Caco-2 (cell line): Measurements from ENCODE around the gene SS18. TPM values are rescaled to one million over a fixed set of nuclear protein-coding genes. Genes with fewer than 3 reads are reported as not detected.

Experiments
- Bru-seq: library from RNA; stranded (reverse); fragments of 400-500 nt; gene quantifications from one replicate; lab custom pipeline; 2021; lab: Mats Ljungman, UMichigan
- BruChase-seq, 2 experiments: library from RNA; stranded (reverse); fragments of 400-500 nt; gene quantifications; one replicate each; lab custom pipeline; 2021; lab: Mats Ljungman, UMichigan
- BruUV-seq: library from RNA; stranded (reverse); fragments of 400-500 nt; replicated peaks from 2 replicates; lab custom pipeline; 2021; lab: Mats Ljungman, UMichigan
- CTCF ChIA-PET: fragments of 300-600 bp; sonication (Branson Sonifier 250); formaldehyde crosslinking; loops from one replicate; lab custom pipeline; 2022; ENCODE audit warnings: antibody characterized with exemption; lab: Charles Lee
- POLR2A ChIA-PET: fragments of 300-600 bp; sonication (Branson Sonifier 250); formaldehyde crosslinking; loops from one replicate; lab custom pipeline; 2022; ENCODE audit warnings: antibody characterized with exemption; lab: Charles Lee
- DNase-seq, 2 experiments: peaks; one replicate each; pipeline versions ENCODE4 v3.0.0 to v3.0.0-alpha.2; 2020 to 2022
- H3K27me3 ChIP-seq: replicated peaks from 2 replicates; pipeline ENCODE4 v1.6.0; 2011; ENCODE audit warnings: low read length; ENCODE audit not compliant: control insufficient read depth, insufficient read depth
- H3K36me3 ChIP-seq: 2 replicates; pipeline ENCODE4 v1.5.1; 2011; ENCODE audit warnings: low read length; ENCODE audit not compliant: control insufficient read depth, insufficient read depth
- H3K4me1 ChIP-seq: fragments of 250-450 bp; sonication (Bioruptor Pico); 2 replicates; pipeline ENCODE4 v1.5.1; 2020; ENCODE audit warnings: mild to moderate bottlenecking
- H3K4me3 ChIP-seq: 2 replicates; pipeline ENCODE4 v1.5.1; 2011; ENCODE audit warnings: low read depth, mild to moderate bottlenecking, control low read depth, low read length
- H3K9me3 ChIP-seq: fragments of 250-450 bp; sonication (Bioruptor Pico); 2 replicates; pipeline ENCODE4 v1.5.1; 2020; ENCODE audit warnings: mild to moderate bottlenecking, moderate library complexity
- H3K27ac Mint-ChIP-seq: one replicate; pipeline ENCODE4 v1.8.0; 2022; ENCODE audit warnings: mixed read lengths; ENCODE audit not compliant: unreplicated experiment
- H3K27me3 Mint-ChIP-seq: one replicate; pipeline ENCODE4 v1.8.0; 2022; ENCODE audit warnings: mixed read lengths; ENCODE audit not compliant: insufficient read depth, unreplicated experiment
- H3K36me3 Mint-ChIP-seq: one replicate; pipeline ENCODE4 v1.8.0; 2022; ENCODE audit warnings: mild to moderate bottlenecking, mixed read lengths; ENCODE audit not compliant: insufficient read depth, unreplicated experiment
- H3K4me1 Mint-ChIP-seq: one replicate; pipeline ENCODE4 v1.8.0; 2022; ENCODE audit warnings: low read depth, mixed read lengths; ENCODE audit not compliant: unreplicated experiment
- H3K4me3 Mint-ChIP-seq: one replicate; pipeline ENCODE4 v1.8.0; 2022; ENCODE audit warnings: mild to moderate bottlenecking, moderate library complexity, mixed read lengths; ENCODE audit not compliant: unreplicated experiment
- H3K9me3 Mint-ChIP-seq: one replicate; pipeline ENCODE4 v1.8.0; 2022; ENCODE audit warnings: mixed read lengths; ENCODE audit not compliant: unreplicated experiment
- CTCF ChIP-seq, 2 experiments: fragments of 200-600 bp in 1 of 2; IDR thresholded peaks; 1 replicate in 1 of 2; 2 replicates in 1 of 2; pipeline versions ENCODE4 v1.5.1 to v1.8.0; 2011 to 2022; ENCODE audit warnings: antibody characterized with exemption in 1 of 2, control low read depth in 1 of 2, inconsistent platforms in 1 of 2, low read depth in 1 of 2, low read length in 1 of 2, mild to moderate bottlenecking in 1 of 2, moderate library complexity in 1 of 2; ENCODE audit not compliant: insufficient read depth in 1 of 2, severe bottlenecking in 1 of 2, unreplicated experiment in 1 of 2
- intact Hi-C: fragments of 100-400 bp; cut with micrococcal nuclease; formaldehyde crosslinking; loops from one replicate; pipeline ENCODE4 v1.10.0; 2022; ENCODE audit not compliant: unreplicated experiment
- long read RNA-seq: library from polyadenylated mRNA; stranded (forward); transcript quantifications from one replicate; pipeline ENCODE4 v2.0.0, GENCODE V29; 2022
- total RNA-seq: library from RNA; stranded (reverse); gene quantifications from 2 replicates; pipeline ENCODE4 v1.2.3, GENCODE V29; 2022

Gene SS18
- total RNA-seq: 34.5 and 34.6 TPM in 2 replicates
- percentile 76 among the genes with signal in this experiment for Bru-seq, nascent RNA
- percentile 76 among the genes with signal in this experiment for BruChase-seq, experiment 1, labeled RNA remaining after a 2-hour chase
- BruChase-seq, experiment 2, labeled RNA remaining after a 6-hour chase: percentile 75 among the genes with signal in this experiment
- long read RNA-seq, transcript SS18-201 (10 exons, 1,836 nt): major isoform, 27 of 41 reads
- long read RNA-seq, partial matches to known transcripts: 0 of 41 reads
- long read RNA-seq, other reads (novel, unspliced or antisense): 13 of 41 reads

GRCh38 chr18:26090130-26091046 is at the start of gene SS18:
Gene SS18, minus strand, starts transcription at chr18:26090613. Its CDS starts 44 bp downstream, at chr18:26090569.
- ChIA-PET POLR2A (no interaction called here), CTCF (no interaction called here)
- no TSS peak for BruUV-seq
- peak within 1 kb of the TSS; percentile 93 for H3K27ac Mint-ChIP-seq
- peak within 1 kb of the TSS; percentile 88 for H3K4me3 Mint-ChIP-seq
- H3K9me3 ChIP-seq: no peaks in the 10 kb centered on the region
- H3K36me3 Mint-ChIP-seq: no peaks in the 10 kb centered on the region
- intact Hi-C loops: no loop called here
- no peak for TF ChIP-seq CTCF (IDR thresholded peaks at IDR 0.05; ENCODE audit: insufficient read depth in 1 of 2, low read depth in 1 of 2, low read length in 1 of 2, severe bottlenecking in 1 of 2, unreplicated experiment in 1 of 2)
- no peaks in the 10 kb centered on the region for H3K9me3 Mint-ChIP-seq
- H3K27me3 ChIP-seq: no peaks in the 10 kb centered on the region
- H3K36me3 ChIP-seq: no peaks in the 10 kb centered on the region
- no peaks in the 10 kb centered on the region for H3K4me1 ChIP-seq
- H3K4me1 Mint-ChIP-seq: no peaks in the 10 kb centered on the region
- peak within 1 kb of the TSS; percentile 77 for H3K4me3 ChIP-seq
- DNase-seq: peak; percentile 80 to 86
- no peaks in the 10 kb centered on the region for H3K27me3 Mint-ChIP-seq

- ChIA-PET CTCF (no interaction called here), POLR2A (no interaction called here)
- no TSS peak for BruUV-seq
- Mint-ChIP-seq H3K27ac (no peak overlapping the region), H3K9me3 (no peaks in the 10 kb centered on the region), H3K27me3 (peaks cover 6% of the 10 kb centered on the region), H3K36me3 (no peaks in the 10 kb centered on the region), H3K4me3 (no peak overlapping the region), H3K4me1 (no peaks in the 10 kb centered on the region)
- TF ChIP-seq CTCF (IDR thresholded peaks at IDR 0.05; ENCODE audit: insufficient read depth in 1 of 2, low read depth in 1 of 2, low read length in 1 of 2, severe bottlenecking in 1 of 2, unreplicated experiment in 1 of 2): no peak
- no peaks in the 10 kb centered on the region for H3K36me3 ChIP-seq
- no peaks in the 10 kb centered on the region for H3K27me3 ChIP-seq
- H3K9me3 ChIP-seq: no peaks in the 10 kb centered on the region
- no peak overlapping the region for H3K4me3 ChIP-seq
- DNase-seq: no peak
- H3K4me1 ChIP-seq: no peaks in the 10 kb centered on the region
- intact Hi-C loops: no loop called here
These were observed 45.1 kb upstream of the SS18 start for GRCh38 chr18:26135548-26135947.

- H3K27me3 Mint-ChIP-seq: peaks cover 6% of the 10 kb centered on the region
- no peak for TF ChIP-seq CTCF (IDR thresholded peaks at IDR 0.05; ENCODE audit: insufficient read depth in 1 of 2, low read depth in 1 of 2, low read length in 1 of 2, severe bottlenecking in 1 of 2, unreplicated experiment in 1 of 2)
- no peaks in the 10 kb centered on the region for H3K36me3 ChIP-seq
- no peaks in the 10 kb centered on the region for H3K9me3 ChIP-seq
- no peak overlapping the region for H3K4me3 ChIP-seq
- no peak for DNase-seq
- no peaks in the 10 kb centered on the region for H3K9me3 Mint-ChIP-seq
- H3K27me3 ChIP-seq: no peaks in the 10 kb centered on the region
- BruUV-seq: no TSS peak
- CTCF ChIA-PET: no interaction called here
- H3K4me1 ChIP-seq: no peaks in the 10 kb centered on the region
- no peaks in the 10 kb centered on the region for H3K4me1 Mint-ChIP-seq
- no peak overlapping the region for H3K27ac Mint-ChIP-seq
- intact Hi-C loops: no loop called here
- H3K36me3 Mint-ChIP-seq: no peaks in the 10 kb centered on the region
- no peak overlapping the region for H3K4me3 Mint-ChIP-seq
- POLR2A ChIA-PET: no interaction called here
These were observed 43.7 kb upstream of the SS18 start for GRCh38 chr18:26134107-26134506.
